HepG2 (cell line): ENCODE data around the gene RAC3. TPM values are rescaled to one million over a fixed set of nuclear protein-coding genes. Genes with fewer than 3 reads are reported as not detected.

Experiments used
- ATAC-seq: fragments of 200-7000 bp; cut with Tn5 transposase; 3 replicates; pipeline ENCODE4 v1.9.1; 2020; ENCODE audit warnings: mild to moderate bottlenecking, moderate library complexity
- BruUV-seq: library from RNA; stranded (reverse); fragments of 400-500 nt; replicated peaks from 2 replicates; lab custom pipeline; 2021; lab: Mats Ljungman, UMichigan
- CTCF ChIA-PET: fragments of 300-600 bp; formaldehyde crosslinking; extraction: SDS; loops from one replicate; lab custom pipeline; 2021; ENCODE audit warnings: low total read pairs, inconsistent platforms, low intra/inter-chr PET ratio; lab: Yijun Ruan, JAX
- POLR2A ChIA-PET: fragments of 350-600 bp; sonication (Branson Sonifier 250); formaldehyde crosslinking; loops from one replicate; lab custom pipeline; 2020; ENCODE audit warnings: antibody characterized with exemption, inconsistent platforms; lab: Yijun Ruan, JAX
- DNase-seq: peaks from one replicate; pipeline ENCODE4 v3.0.0-alpha.2; 2015; ENCODE audit warnings: low spot score
- FAIRE-seq: peaks from 3 replicates; lab custom pipeline; 2011; peaks lifted over from hg19 to GRCh38; lab: Jason Lieb, UNC
- H2AFZ ChIP-seq: one replicate; pipeline ENCODE4 v1.6.1; 2011; ENCODE audit warnings: low read length, inconsistent platforms
- H3K27ac ChIP-seq: fragments of 300-600 bp; 3 replicates; pipeline ENCODE4 v1.8.0; 2011; ENCODE audit warnings: mixed run types, mild to moderate bottlenecking, mixed read lengths, low read length, inconsistent platforms; ENCODE audit not compliant: insufficient read depth; ENCODE audit errors: extremely low read length
- H3K27me3 ChIP-seq, 2 experiments: fragments of 200-600 bp in 1 of 2; 2 replicates in 1 of 2; 3 replicates in 1 of 2; pipeline versions ENCODE4 v1.6.0 to v1.8.0; 2011; ENCODE audit warnings: low read length in 2 of 2, mild to moderate bottlenecking in 2 of 2, moderate library complexity in 2 of 2, inconsistent platforms in 1 of 2; ENCODE audit not compliant: insufficient read depth in 2 of 2, control insufficient read depth in 1 of 2
- H3K36me3 ChIP-seq, 2 experiments: fragments of 200-600 bp in 1 of 2; replicated peaks in 1 of 2; 2 replicates in 1 of 2; 3 replicates in 1 of 2; pipeline versions ENCODE4 v1.5.1 to v1.8.0; 2011; ENCODE audit warnings: low read length in 2 of 2, inconsistent platforms in 1 of 2; ENCODE audit not compliant: insufficient read depth in 2 of 2, control insufficient read depth in 1 of 2
- H3K4me1 ChIP-seq: 2 replicates; pipeline ENCODE4 v1.5.1; 2012; ENCODE audit warnings: low read length, inconsistent platforms; ENCODE audit not compliant: insufficient read depth
- H3K4me2 ChIP-seq: 2 replicates; pipeline ENCODE4 v1.6.0; 2011; ENCODE audit warnings: low read depth, low read length, inconsistent platforms
- H3K4me3 ChIP-seq, 3 experiments: fragments of 200-600 bp in 1 of 3; sonication (generic), shearing (Covaris generic) in 1 of 3; replicated peaks in 1 of 3; 2 replicates each; pipeline ENCODE4 v1.5.1; 2011 to 2016; ENCODE audit warnings: low read length in 3 of 3, inconsistent platforms in 2 of 3, low read depth in 2 of 3, mild to moderate bottlenecking in 2 of 3, control low read depth in 1 of 3, mixed read lengths in 1 of 3; ENCODE audit not compliant: insufficient read depth in 1 of 3
- H3K79me2 ChIP-seq: one replicate; pipeline ENCODE4 v1.6.1; 2011; ENCODE audit warnings: low read length, inconsistent platforms; ENCODE audit not compliant: insufficient read depth
- H3K9ac ChIP-seq: 2 replicates; pipeline ENCODE4 v1.6.0; 2011; ENCODE audit warnings: mild to moderate bottlenecking, low read depth, low read length, inconsistent platforms; ENCODE audit not compliant: insufficient read depth
- H3K9me3 ChIP-seq: 2 replicates; pipeline ENCODE4 v1.5.1; 2012; ENCODE audit warnings: mild to moderate bottlenecking, low read length
- H4K20me1 ChIP-seq: 2 replicates; pipeline ENCODE4 v1.6.0; 2011; ENCODE audit warnings: inconsistent platforms, mild to moderate bottlenecking, low read length, moderate library complexity; ENCODE audit not compliant: insufficient read depth
- AGO2 ChIP-seq: fragments of 200-400 bp; formaldehyde crosslinking; optimal IDR thresholded peaks from 2 replicates; pipeline ENCODE3; 2017; ENCODE audit warnings: mild to moderate bottlenecking, low read depth, low read length, moderate library complexity
- FIP1L1 ChIP-seq: fragments of 200-400 bp; formaldehyde crosslinking; IDR thresholded peaks from 2 replicates; pipeline ENCODE4 v1.6.1; 2018; ENCODE audit warnings: low read depth, mild to moderate bottlenecking, low read length, moderate library complexity, borderline replicate concordance; ENCODE audit not compliant: insufficient read depth
- MAF1 ChIP-seq: sonication (generic); formaldehyde crosslinking; IDR thresholded peaks from 2 replicates; pipeline ENCODE4 v1.5.0; 2020; ENCODE audit warnings: missing genetic modification reagents, borderline replicate concordance
- PHF20 ChIP-seq: sonication (generic); formaldehyde crosslinking; IDR thresholded peaks from 2 replicates; pipeline ENCODE4 v1.5.0; 2020; ENCODE audit warnings: mild to moderate bottlenecking, missing genetic modification reagents
- TEAD2 ChIP-seq: sonication (generic); formaldehyde crosslinking; IDR thresholded peaks from 2 replicates; pipeline ENCODE4 v1.9.0; 2021; ENCODE audit warnings: missing genetic modification reagents
- ZFP36 ChIP-seq: fragments of 150-350 bp; IDR thresholded peaks from 2 replicates; pipeline ENCODE4 v1.6.1; 2018; ENCODE audit warnings: borderline replicate concordance, low read length, low read depth; ENCODE audit not compliant: partially characterized antibody
- ZNF468 ChIP-seq: sonication (generic); formaldehyde crosslinking; IDR thresholded peaks from 2 replicates; pipeline ENCODE4 v1.8.0; 2022; ENCODE audit warnings: mild to moderate bottlenecking, moderate library complexity, missing genetic modification reagents
- ZNF577 ChIP-seq: sonication (generic); formaldehyde crosslinking; IDR thresholded peaks from 2 replicates; pipeline ENCODE4 v1.4.0; 2020; ENCODE audit warnings: mild to moderate bottlenecking, low read depth, missing genetic modification reagents, borderline replicate concordance
- WGBS: methylation state at CpG from one replicate; pipeline ENCODE4 v1.1.6; 2017; ENCODE audit warnings: low lambda C conversion rate; 5-methylcytosine and 5-hydroxymethylcytosine counted together
- in situ Hi-C: cut with HindIII; loops from 2 replicates; pipeline ENCODE4 v1.10.0; 2017; ENCODE audit warnings: low pct_unique_long_range_greater_than_20kb; ENCODE audit not compliant: extremely low pct_ligation_motif_present
- intact Hi-C: fragments of 100-400 bp; cut with micrococcal nuclease; formaldehyde crosslinking; loops from one replicate; pipeline ENCODE4 v1.10.0; 2022; ENCODE audit not compliant: unreplicated experiment
- polyA plus RNA-seq, 8 experiments: library from polyadenylated mRNA; depleted of rRNA in 3 of 8; stranded (reverse) in 7 of 8; unstranded in 1 of 8; fragments of >200 nt; fragmentation: Illumina TruSeq in 4 of 8; extraction: Trizol in 4 of 8; gene quantifications; 2 replicates each; pipeline versions ENCODE4 v1.2.1 to v1.2.3, GENCODE V29; 2011 to 2016; ENCODE audit warnings: low read depth in 4 of 8, missing spikeins in 1 of 8, mixed read lengths in 1 of 8; ENCODE audit not compliant: insufficient read depth in 1 of 8
- total RNA-seq, 5 experiments: library from RNA; depleted of rRNA; stranded (reverse); fragments of >200 nt; fragmentation: Illumina TruSeq; extraction: Trizol; gene quantifications; 2 replicates each; pipeline ENCODE4 v1.2.3, GENCODE V29; 2016; ENCODE audit warnings: low read depth in 1 of 5
- TF ChIP-seq, protein P1 (sequence below): sonication (generic); formaldehyde crosslinking; IDR thresholded peaks from 2 replicates; pipeline ENCODE4 v1.9.0; 2022; ENCODE audit warnings: missing genetic modification reagents, mild to moderate bottlenecking, borderline replicate concordance
- TF ChIP-seq, protein P2 (sequence below): sonication (generic); formaldehyde crosslinking; IDR thresholded peaks from 2 replicates; pipeline ENCODE4 v1.4.0; 2020; ENCODE audit warnings: low read depth, mild to moderate bottlenecking, missing genetic modification reagents

RAC3 gene
- total and polyA plus RNA-seq, 2 of the 13 experiments (the other 11 are each of a cell fraction or from before 2014, with no cell fraction given), result 10.5 to 21.3 TPM

DNA sequence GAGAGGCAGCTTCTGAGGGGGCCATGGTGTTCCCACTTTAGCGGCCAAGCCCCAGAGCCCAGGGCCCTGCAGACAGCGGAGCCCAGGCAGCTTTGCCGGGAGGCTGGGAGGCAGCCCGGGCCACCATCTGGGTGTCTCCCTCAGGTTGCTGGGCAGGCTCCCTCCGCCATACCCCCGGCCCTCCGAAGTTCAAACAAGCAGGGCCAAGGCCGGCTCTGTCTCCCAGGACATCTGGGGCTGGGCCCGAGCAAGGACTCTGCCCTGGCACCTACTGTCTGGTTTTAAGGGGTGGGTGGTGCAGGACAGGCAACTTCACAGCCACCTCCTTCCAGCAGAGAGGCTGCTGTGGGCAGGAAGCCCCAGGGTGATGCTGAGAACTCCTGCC is 31.5 kb downstream of the RAC3 start:
- FAIRE-seq, result no peak
- Histone ChIP-seq H3K9ac (no peak overlapping the region), H3K79me2 (peaks cover 20% of the 10 kb centered on the region), H3K27ac (no peak overlapping the region), H3K4me1 (peaks cover 35% of the 10 kb centered on the region), H3K27me3 (no peaks in the 10 kb centered on the region), H4K20me1 (no peaks in the 10 kb centered on the region), H2AFZ (no peak overlapping the region), H3K36me3 (peaks cover 31 to 54% of the 10 kb centered on the region in 2 experiments), H3K4me2 (no peak overlapping the region), H3K4me3 (no peak overlapping the region), H3K9me3 (no peaks in the 10 kb centered on the region)
- no TSS peak for BruUV-seq
- DNase-seq, result no peak
- no peak for ATAC-seq
- intact Hi-C loops, result no loop called here
- ChIA-PET CTCF (no interaction called here), POLR2A (interaction anchor here (0.6 to 1.2 kb wide), 3 partner anchors 8 to 21 kb away, joined by 3 read pairs; no protein-coding TSS in a partner anchor)
- TF ChIP-seq, protein P1, sequence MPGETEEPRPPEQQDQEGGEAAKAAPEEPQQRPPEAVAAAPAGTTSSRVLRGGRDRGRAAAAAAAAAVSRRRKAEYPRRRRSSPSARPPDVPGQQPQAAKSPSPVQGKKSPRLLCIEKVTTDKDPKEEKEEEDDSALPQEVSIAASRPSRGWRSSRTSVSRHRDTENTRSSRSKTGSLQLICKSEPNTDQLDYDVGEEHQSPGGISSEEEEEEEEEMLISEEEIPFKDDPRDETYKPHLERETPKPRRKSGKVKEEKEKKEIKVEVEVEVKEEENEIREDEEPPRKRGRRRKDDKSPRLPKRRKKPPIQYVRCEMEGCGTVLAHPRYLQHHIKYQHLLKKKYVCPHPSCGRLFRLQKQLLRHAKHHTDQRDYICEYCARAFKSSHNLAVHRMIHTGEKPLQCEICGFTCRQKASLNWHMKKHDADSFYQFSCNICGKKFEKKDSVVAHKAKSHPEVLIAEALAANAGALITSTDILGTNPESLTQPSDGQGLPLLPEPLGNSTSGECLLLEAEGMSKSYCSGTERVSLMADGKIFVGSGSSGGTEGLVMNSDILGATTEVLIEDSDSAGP (CRISPR knock-in tag), result 0 out of 2 replicates have a peak, but pooled peaks have one; percentile 1
- TF ChIP-seq AGO2 (peak; percentile 31), TEAD2 (CRISPR knock-in tag) (no peak), MAF1 (CRISPR knock-in tag) (no peak), ZNF468 (CRISPR knock-in tag) (0 out of 2 replicates have a peak, but pooled peaks have one; percentile 37), PHF20 (no peak), ZFP36 (no peak), ZNF577 (no peak), FIP1L1 (no peak)
- TF ChIP-seq, protein P2, sequence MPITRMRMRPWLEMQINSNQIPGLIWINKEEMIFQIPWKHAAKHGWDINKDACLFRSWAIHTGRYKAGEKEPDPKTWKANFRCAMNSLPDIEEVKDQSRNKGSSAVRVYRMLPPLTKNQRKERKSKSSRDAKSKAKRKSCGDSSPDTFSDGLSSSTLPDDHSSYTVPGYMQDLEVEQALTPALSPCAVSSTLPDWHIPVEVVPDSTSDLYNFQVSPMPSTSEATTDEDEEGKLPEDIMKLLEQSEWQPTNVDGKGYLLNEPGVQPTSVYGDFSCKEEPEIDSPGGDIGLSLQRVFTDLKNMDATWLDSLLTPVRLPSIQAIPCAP, result no peak
- in situ Hi-C loops, result no loop called here
- WGBS, result 100% methylated on average over 1 of the region's 9 CpGs
